OCI-LY1 (cell line): ENCODE measurements around the gene ELK4.

ENCODE experiments used
- H2AFZ ChIP-seq: fragments of 200-600 bp; sonication (generic), shearing (Covaris generic); 2 replicates; pipeline ENCODE4 v1.6.0; 2014; ENCODE audit warnings: antibody characterized with exemption, mild to moderate bottlenecking, low read length
- H3F3A ChIP-seq: fragments of 200-600 bp; sonication (generic), shearing (Covaris generic); 2 replicates; pipeline ENCODE4 v1.6.0; 2014; ENCODE audit warnings: mild to moderate bottlenecking, antibody characterized with exemption, low read length, moderate library complexity; ENCODE audit not compliant: insufficient read depth
- H3K27ac ChIP-seq: fragments of 200-600 bp; sonication (generic); 2 replicates; pipeline ENCODE4 v1.5.1; 2014; ENCODE audit warnings: low read length, mixed run types, mild to moderate bottlenecking, low read depth; ENCODE audit not compliant: poor library complexity, severe bottlenecking
- H3K27me3 ChIP-seq: fragments of 200-600 bp; sonication (generic); 2 replicates; pipeline ENCODE4 v1.6.0; 2014; ENCODE audit warnings: antibody characterized with exemption, mild to moderate bottlenecking, low read length, moderate library complexity; ENCODE audit not compliant: insufficient read depth
- H3K36me3 ChIP-seq: fragments of 200-600 bp; sonication (generic); 2 replicates; pipeline ENCODE4 v1.6.1; 2014; ENCODE audit warnings: mild to moderate bottlenecking, antibody characterized with exemption, low read length, moderate library complexity, mixed read lengths; ENCODE audit not compliant: insufficient read depth
- H3K4me1 ChIP-seq: fragments of 200-600 bp; sonication (generic); 2 replicates; pipeline ENCODE4 v1.5.1; 2014; ENCODE audit warnings: mild to moderate bottlenecking, low read length, moderate library complexity; ENCODE audit not compliant: insufficient read depth, severe bottlenecking
- H3K4me2 ChIP-seq: fragments of 200-600 bp; sonication (generic), shearing (Covaris generic); 2 replicates; pipeline ENCODE4 v1.6.1; 2014; ENCODE audit warnings: low read length
- H3K4me3 ChIP-seq: fragments of 200-600 bp; sonication (generic); 2 replicates; pipeline ENCODE4 v1.5.1; 2014; ENCODE audit warnings: low read length, low read depth, mild to moderate bottlenecking, mixed read lengths; ENCODE audit not compliant: poor library complexity, severe bottlenecking
- H3K79me2 ChIP-seq: fragments of 200-600 bp; shearing (Covaris generic); 2 replicates; pipeline ENCODE4 v1.6.1; 2016; ENCODE audit warnings: mixed run types, low read length, mixed read lengths; ENCODE audit not compliant: insufficient read depth
- H3K9ac ChIP-seq: fragments of 200-600 bp; sonication (generic), shearing (Covaris generic); 2 replicates; pipeline ENCODE4 v1.6.1; 2014; ENCODE audit warnings: mild to moderate bottlenecking, low read length, mixed read lengths
- H3K9me2 ChIP-seq: fragments of 200-600 bp; sonication (generic), shearing (Covaris generic); 2 replicates; pipeline ENCODE4 v1.6.1; 2014; ENCODE audit warnings: low read depth, mild to moderate bottlenecking, low read length, mixed read lengths
- H3K9me3 ChIP-seq: fragments of 200-600 bp; shearing (Covaris generic); 2 replicates; pipeline ENCODE4 v1.6.1; 2014; ENCODE audit warnings: low read length, mixed read lengths
- H4K20me1 ChIP-seq: fragments of 200-600 bp; sonication (generic), shearing (Covaris generic); 2 replicates; pipeline ENCODE4 v1.6.0; 2016; ENCODE audit warnings: mild to moderate bottlenecking, low read length; ENCODE audit not compliant: insufficient read depth
- EZH2 ChIP-seq: fragments of 200-600 bp; sonication (generic), shearing (Covaris generic); IDR thresholded peaks from 2 replicates; pipeline ENCODE4 v1.8.0; 2017; ENCODE audit warnings: borderline replicate concordance, mixed run types, mild to moderate bottlenecking, antibody characterized with exemption, low read length, moderate library complexity, mixed read lengths
- TF ChIP-seq, protein P1 (sequence below): fragments of 200-600 bp; sonication (generic), shearing (Covaris generic); IDR thresholded peaks from 2 replicates; pipeline ENCODE4 v1.5.1; 2017; ENCODE audit warnings: mild to moderate bottlenecking, antibody characterized with exemption, low read length, moderate library complexity, mixed read lengths

ELK4 gene

DNA sequence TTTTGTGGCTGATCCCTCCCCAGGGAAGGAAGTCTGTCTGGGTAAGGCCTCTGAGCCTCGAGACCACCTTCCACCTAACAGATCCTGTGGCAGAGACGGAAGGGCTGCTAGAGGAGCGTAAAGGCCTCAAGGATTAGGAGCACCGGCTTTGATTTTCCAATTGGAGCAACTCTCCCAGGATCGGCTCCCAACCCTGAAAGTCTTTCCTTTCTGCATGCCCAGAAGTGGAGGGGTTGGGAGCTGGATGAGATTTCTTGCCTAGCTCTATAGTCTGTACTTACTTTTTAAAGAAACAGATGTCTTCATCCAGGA is 41.4 kb downstream of the ELK4 start:
- no peaks in the 10 kb centered on the region for H3K27me3 ChIP-seq
- no peaks in the 10 kb centered on the region for H3F3A ChIP-seq
- H3K9ac ChIP-seq, result no peak overlapping the region
- no peak overlapping the region for H3K4me2 ChIP-seq
- H3K4me1 ChIP-seq, result peaks cover 42% of the 10 kb centered on the region
- H2AFZ ChIP-seq, result no peak overlapping the region
- H3K79me2 ChIP-seq, result no peaks in the 10 kb centered on the region
- no peaks in the 10 kb centered on the region for H3K9me2 ChIP-seq
- H3K36me3 ChIP-seq, result no peaks in the 10 kb centered on the region
- TF ChIP-seq EZH2, result no peak
- TF ChIP-seq, protein P1, sequence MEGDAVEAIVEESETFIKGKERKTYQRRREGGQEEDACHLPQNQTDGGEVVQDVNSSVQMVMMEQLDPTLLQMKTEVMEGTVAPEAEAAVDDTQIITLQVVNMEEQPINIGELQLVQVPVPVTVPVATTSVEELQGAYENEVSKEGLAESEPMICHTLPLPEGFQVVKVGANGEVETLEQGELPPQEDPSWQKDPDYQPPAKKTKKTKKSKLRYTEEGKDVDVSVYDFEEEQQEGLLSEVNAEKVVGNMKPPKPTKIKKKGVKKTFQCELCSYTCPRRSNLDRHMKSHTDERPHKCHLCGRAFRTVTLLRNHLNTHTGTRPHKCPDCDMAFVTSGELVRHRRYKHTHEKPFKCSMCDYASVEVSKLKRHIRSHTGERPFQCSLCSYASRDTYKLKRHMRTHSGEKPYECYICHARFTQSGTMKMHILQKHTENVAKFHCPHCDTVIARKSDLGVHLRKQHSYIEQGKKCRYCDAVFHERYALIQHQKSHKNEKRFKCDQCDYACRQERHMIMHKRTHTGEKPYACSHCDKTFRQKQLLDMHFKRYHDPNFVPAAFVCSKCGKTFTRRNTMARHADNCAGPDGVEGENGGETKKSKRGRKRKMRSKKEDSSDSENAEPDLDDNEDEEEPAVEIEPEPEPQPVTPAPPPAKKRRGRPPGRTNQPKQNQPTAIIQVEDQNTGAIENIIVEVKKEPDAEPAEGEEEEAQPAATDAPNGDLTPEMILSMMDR, result no peak
- no peaks in the 10 kb centered on the region for H4K20me1 ChIP-seq
- no peaks in the 10 kb centered on the region for H3K9me3 ChIP-seq
- H3K4me3 ChIP-seq, result no peak overlapping the region
- no peak overlapping the region for H3K27ac ChIP-seq

DNA sequence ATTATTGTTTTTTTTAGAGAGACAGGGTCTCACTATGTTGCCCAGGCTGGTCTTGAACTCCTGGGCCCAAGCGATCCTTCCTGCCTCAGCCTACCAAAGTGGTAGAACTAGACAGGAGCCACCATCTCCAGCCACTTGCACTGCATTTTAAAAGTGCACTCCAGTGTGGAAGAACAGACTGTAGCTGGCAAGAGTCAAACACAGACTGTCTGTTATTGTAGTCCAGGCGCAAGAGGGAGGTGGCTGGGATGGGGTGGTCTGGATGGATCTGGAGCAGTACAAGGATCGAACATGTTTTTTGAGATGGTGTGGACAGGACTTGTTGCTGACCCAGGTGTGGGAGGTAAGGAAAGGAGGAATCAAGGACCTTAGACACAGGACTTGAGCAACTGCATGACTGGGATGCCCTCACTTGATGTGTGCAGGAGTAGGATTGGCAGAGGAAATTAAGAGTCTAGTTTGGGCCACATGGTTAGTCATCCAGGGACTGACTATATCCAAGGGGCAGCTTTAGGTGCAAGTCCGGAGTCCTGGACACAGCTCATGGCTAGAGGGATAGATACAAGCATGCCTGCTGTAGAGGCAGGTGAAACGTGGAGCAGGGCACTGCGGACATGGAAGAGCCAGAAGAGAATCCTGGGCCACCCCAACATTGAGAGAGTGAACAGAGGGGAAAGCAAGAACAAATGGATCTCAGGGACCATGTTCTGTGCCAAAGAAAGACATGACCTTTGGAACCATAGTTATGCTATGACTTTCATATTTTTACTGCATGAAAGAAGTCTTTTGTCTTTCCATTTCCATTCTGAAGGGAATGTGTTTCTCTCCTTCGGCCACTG is 42.0 kb downstream of the ELK4 start:
- no peak overlapping the region for H3K4me2 ChIP-seq
- no peak overlapping the region for H3K9ac ChIP-seq
- H3K4me3 ChIP-seq, result no peak overlapping the region
- H4K20me1 ChIP-seq, result no peaks in the 10 kb centered on the region
- no peaks in the 10 kb centered on the region for H3K36me3 ChIP-seq
- no peaks in the 10 kb centered on the region for H3K9me2 ChIP-seq
- H3K9me3 ChIP-seq, result no peaks in the 10 kb centered on the region
- no peak overlapping the region for H3K27ac ChIP-seq
- no peaks in the 10 kb centered on the region for H3F3A ChIP-seq
- H3K4me1 ChIP-seq, result peaks cover 37% of the 10 kb centered on the region
- H3K79me2 ChIP-seq, result no peaks in the 10 kb centered on the region
- no peak overlapping the region for H2AFZ ChIP-seq
- H3K27me3 ChIP-seq, result no peaks in the 10 kb centered on the region
- TF ChIP-seq EZH2, result no peak
- TF ChIP-seq, protein P1, result no peak

DNA sequence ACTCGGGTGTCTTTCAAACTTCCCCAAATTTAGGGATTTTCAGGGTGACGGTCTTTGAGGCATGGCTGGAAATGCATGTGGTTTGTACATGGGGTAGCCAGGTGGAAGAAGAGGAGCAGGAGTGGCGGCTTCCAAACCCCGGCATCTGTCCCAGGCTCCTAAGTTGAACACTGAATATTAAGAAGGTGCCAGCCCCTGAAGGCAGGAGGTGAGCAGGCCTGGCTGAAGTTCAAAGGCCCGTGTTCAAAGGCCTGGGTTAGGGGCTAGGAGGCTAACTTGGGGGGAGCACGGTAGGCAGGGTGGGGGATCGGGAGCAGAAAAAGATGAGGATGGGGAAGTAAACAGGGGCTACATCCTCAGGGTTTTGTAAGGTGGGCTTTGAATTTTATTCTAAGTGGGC is 42.8 kb downstream of the ELK4 start:
- no peak overlapping the region for H3K4me2 ChIP-seq
- H3K4me1 ChIP-seq, result peaks cover 29% of the 10 kb centered on the region

More for the DNA sequence above, 42.8 kb downstream of the ELK4 start:
- H3K27ac ChIP-seq, result no peak overlapping the region
- H3F3A ChIP-seq, result no peaks in the 10 kb centered on the region
- H4K20me1 ChIP-seq, result no peaks in the 10 kb centered on the region
- no peaks in the 10 kb centered on the region for H3K9me2 ChIP-seq
- TF ChIP-seq, protein P1, result peak; percentile 14; the same call in 1 of the 2 replicates
- TF ChIP-seq EZH2, result no peak
- H3K9me3 ChIP-seq, result no peaks in the 10 kb centered on the region
- no peaks in the 10 kb centered on the region for H3K79me2 ChIP-seq
- H3K36me3 ChIP-seq, result no peaks in the 10 kb centered on the region
- no peak overlapping the region for H3K9ac ChIP-seq
- H2AFZ ChIP-seq, result no peak overlapping the region
- no peak overlapping the region for H3K4me3 ChIP-seq
- H3K27me3 ChIP-seq, result no peaks in the 10 kb centered on the region
